IPS-20b (cell line): ENCODE data around the gene AGT.
"Not testable (repeated sequence)": the region's sequence is repeated elsewhere in the genome, so short reads cannot be mapped to it uniquely, and the experiment has no call there.

ENCODE experiments used
- H3K27ac ChIP-seq: one replicate; pipeline ENCODE4 v1.5.1; 2013; ENCODE audit warnings: low read length
- H3K27me3 ChIP-seq: 2 replicates; pipeline ENCODE4 v1.6.1; 2013; ENCODE audit warnings: mild to moderate bottlenecking, low read length, inconsistent platforms; ENCODE audit not compliant: insufficient read depth
- H3K36me3 ChIP-seq: 2 replicates; pipeline ENCODE4 v1.6.1; 2013; ENCODE audit warnings: low read depth, mild to moderate bottlenecking, inconsistent platforms, low read length, moderate library complexity; ENCODE audit not compliant: insufficient read depth
- H3K4me1 ChIP-seq: 2 replicates; pipeline ENCODE4 v1.6.1; 2013; ENCODE audit warnings: mild to moderate bottlenecking, control low read depth, inconsistent platforms, low read length, moderate library complexity; ENCODE audit not compliant: insufficient read depth
- H3K4me3 ChIP-seq: 2 replicates; pipeline ENCODE4 v1.5.1; 2013; ENCODE audit warnings: mild to moderate bottlenecking, low read length, inconsistent platforms
- H3K9ac ChIP-seq: 2 replicates; pipeline ENCODE4 v1.6.1; 2013; ENCODE audit warnings: low read depth, mild to moderate bottlenecking, inconsistent platforms, low read length, moderate library complexity
- H3K9me3 ChIP-seq: 2 replicates; pipeline ENCODE4 v1.6.1; 2013; ENCODE audit warnings: mild to moderate bottlenecking, low read depth, low read length, inconsistent platforms; ENCODE audit not compliant: insufficient read depth

AGT gene

GRCh38 chr1:230737622-230738262 lies 23.8 kb upstream of the AGT start:
- H3K27me3 ChIP-seq: no peaks in the 10 kb centered on the region
- no peak overlapping the region for H3K9ac ChIP-seq
- H3K9me3 ChIP-seq: peaks cover 3% of the 10 kb centered on the region; the same call in 1 of the 2 replicates
- no peaks in the 10 kb centered on the region for H3K4me1 ChIP-seq
- H3K36me3 ChIP-seq: no peaks in the 10 kb centered on the region
- H3K27ac ChIP-seq: no peak overlapping the region
- H3K4me3 ChIP-seq: no peak overlapping the region

- H3K27ac ChIP-seq: no peak overlapping the region
- H3K4me3 ChIP-seq: no peak overlapping the region
- no peaks in the 10 kb centered on the region for H3K36me3 ChIP-seq
- H3K4me1 ChIP-seq: no peaks in the 10 kb centered on the region
- no peaks in the 10 kb centered on the region for H3K27me3 ChIP-seq
- H3K9ac ChIP-seq: no peak overlapping the region
- peaks cover 3% of the 10 kb centered on the region; the same call in 1 of the 2 replicates for H3K9me3 ChIP-seq
These were observed 21.5 kb upstream of the AGT start for GRCh38 chr1:230735447-230735846.

GRCh38 chr1:230730977-230731376 lies 17.1 kb upstream of the AGT start:
- peaks cover 8% of the 10 kb centered on the region; the same call in 1 of the 2 replicates for H3K4me1 ChIP-seq
- no peaks in the 10 kb centered on the region for H3K9me3 ChIP-seq
- H3K4me3 ChIP-seq: no peak overlapping the region
- no peak overlapping the region for H3K9ac ChIP-seq
- H3K27ac ChIP-seq: no peak overlapping the region
- no peaks in the 10 kb centered on the region for H3K36me3 ChIP-seq
- no peaks in the 10 kb centered on the region for H3K27me3 ChIP-seq

GRCh38 chr1:230728710-230729392 lies 14.9 kb upstream of the AGT start:
- H3K27me3 ChIP-seq: no peaks in the 10 kb centered on the region
- no peak overlapping the region for H3K27ac ChIP-seq
- H3K4me3 ChIP-seq: no peak overlapping the region
- no peaks in the 10 kb centered on the region for H3K9me3 ChIP-seq
- no peaks in the 10 kb centered on the region for H3K36me3 ChIP-seq
- peaks cover 8% of the 10 kb centered on the region; the same call in 1 of the 2 replicates for H3K4me1 ChIP-seq
- no peak overlapping the region for H3K9ac ChIP-seq

GRCh38 chr1:230725256-230726012 lies 11.5 kb upstream of the AGT start:
- Histone ChIP-seq H3K4me1 (peaks cover 8% of the 10 kb centered on the region; the same call in 1 of the 2 replicates), H3K9me3 (peaks cover 16% of the 10 kb centered on the region), H3K36me3 (no peaks in the 10 kb centered on the region), H3K4me3 (no peak overlapping the region), H3K27me3 (no peaks in the 10 kb centered on the region), H3K27ac (no peak overlapping the region), H3K9ac (no peak overlapping the region)

GRCh38 chr1:230721849-230722522 lies 8.1 kb upstream of the AGT start:
- H3K4me1 ChIP-seq, H3K4me3 ChIP-seq, H3K9ac ChIP-seq, H3K27ac ChIP-seq, H3K27me3 ChIP-seq, H3K36me3 ChIP-seq: not testable (repeated sequence)
- peaks cover 16% of the 10 kb centered on the region for H3K9me3 ChIP-seq

- Histone ChIP-seq H3K4me1 (0 out of 2 replicates have a peak, but pooled peaks cover under 1% of the 10 kb centered on the region), H3K9ac (no peak overlapping the region), H3K36me3 (no peaks in the 10 kb centered on the region), H3K4me3 (no peak overlapping the region), H3K27me3 (no peaks in the 10 kb centered on the region), H3K27ac (no peak overlapping the region), H3K9me3 (peaks cover 10% of the 10 kb centered on the region)
These were observed 3.3 kb upstream of the AGT start for GRCh38 chr1:230717251-230717650.

GRCh38 chr1:230716453-230716852 lies 2.5 kb upstream of the AGT start:
- H3K36me3 ChIP-seq: not testable (repeated sequence)

GRCh38 chr1:230715510-230715909 lies 1.6 kb upstream of the AGT start:
- H3K9me3 ChIP-seq: no peaks in the 10 kb centered on the region; the same call in 1 of the 2 replicates
- H3K36me3 ChIP-seq: no peaks in the 10 kb centered on the region
- no peaks in the 10 kb centered on the region for H3K27me3 ChIP-seq
- no peak overlapping the region for H3K4me3 ChIP-seq
- H3K9ac ChIP-seq: no peak overlapping the region
- no peak overlapping the region for H3K27ac ChIP-seq
- H3K4me1 ChIP-seq: 0 out of 2 replicates have a peak, but pooled peaks cover 4% of the 10 kb centered on the region

More at GRCh38 chr1:230716453-230716852, 2.5 kb upstream of the AGT start:
- H3K9ac ChIP-seq, H3K4me3 ChIP-seq, H3K27ac ChIP-seq, H3K9me3 ChIP-seq, H3K4me1 ChIP-seq, H3K27me3 ChIP-seq: not testable (repeated sequence)

- Histone ChIP-seq H3K9ac (no peak overlapping the region), H3K9me3 (no peaks in the 10 kb centered on the region), H3K4me1 (0 out of 2 replicates have a peak, but pooled peaks cover 4% of the 10 kb centered on the region), H3K27ac (no peak overlapping the region), H3K36me3 (no peaks in the 10 kb centered on the region), H3K27me3 (no peaks in the 10 kb centered on the region), H3K4me3 (no peak overlapping the region)
These were observed 391 bp downstream of the AGT start for GRCh38 chr1:230713547-230713914.

GRCh38 chr1:230713138-230713537 lies 784 bp downstream of the AGT start:
- Histone ChIP-seq H3K9me3 (no peaks in the 10 kb centered on the region), H3K9ac (no peak overlapping the region), H3K27ac (no peak overlapping the region), H3K36me3 (no peaks in the 10 kb centered on the region), H3K4me3 (no peak overlapping the region), H3K27me3 (no peaks in the 10 kb centered on the region), H3K4me1 (0 out of 2 replicates have a peak, but pooled peaks cover 4% of the 10 kb centered on the region)
